ENCODE data around the gene SVOPL.
"Not testable (repeated sequence)": the region's sequence is repeated elsewhere in the genome, so short reads cannot be mapped to it uniquely, and the experiment has no call there.

- TF ChIP-seq, protein P1, sequence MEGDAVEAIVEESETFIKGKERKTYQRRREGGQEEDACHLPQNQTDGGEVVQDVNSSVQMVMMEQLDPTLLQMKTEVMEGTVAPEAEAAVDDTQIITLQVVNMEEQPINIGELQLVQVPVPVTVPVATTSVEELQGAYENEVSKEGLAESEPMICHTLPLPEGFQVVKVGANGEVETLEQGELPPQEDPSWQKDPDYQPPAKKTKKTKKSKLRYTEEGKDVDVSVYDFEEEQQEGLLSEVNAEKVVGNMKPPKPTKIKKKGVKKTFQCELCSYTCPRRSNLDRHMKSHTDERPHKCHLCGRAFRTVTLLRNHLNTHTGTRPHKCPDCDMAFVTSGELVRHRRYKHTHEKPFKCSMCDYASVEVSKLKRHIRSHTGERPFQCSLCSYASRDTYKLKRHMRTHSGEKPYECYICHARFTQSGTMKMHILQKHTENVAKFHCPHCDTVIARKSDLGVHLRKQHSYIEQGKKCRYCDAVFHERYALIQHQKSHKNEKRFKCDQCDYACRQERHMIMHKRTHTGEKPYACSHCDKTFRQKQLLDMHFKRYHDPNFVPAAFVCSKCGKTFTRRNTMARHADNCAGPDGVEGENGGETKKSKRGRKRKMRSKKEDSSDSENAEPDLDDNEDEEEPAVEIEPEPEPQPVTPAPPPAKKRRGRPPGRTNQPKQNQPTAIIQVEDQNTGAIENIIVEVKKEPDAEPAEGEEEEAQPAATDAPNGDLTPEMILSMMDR (IDR thresholded peaks at IDR 0.05) = not testable (repeated sequence)
- TF ChIP-seq POLR2AphosphoS5 (IDR thresholded peaks at IDR 0.05; ENCODE audit: insufficient read depth in 1 of 2, low read depth in 1 of 2); POLR2A (IDR thresholded peaks at IDR 0.05): not testable (repeated sequence)
Observed at GRCh38 chr7:138688037-138688436, 13.1 kb downstream of the SVOPL start.
